Fibroblast of lung (primary cell): ENCODE measurements around the gene GLIPR1. TPM values are rescaled to one million over a fixed set of nuclear protein-coding genes. Genes with fewer than 3 reads are reported as not detected.

Source experiments
- DNase-seq, 2 donors: peaks; one replicate each; pipeline versions ENCODE4 v3.0.0 to v3.0.0-alpha.2; 2010; ENCODE audit warnings: low read depth in 2 of 2
- H2AFZ ChIP-seq: 2 replicates; pipeline ENCODE4 v1.5.1; 2012; ENCODE audit warnings: low read length, control low read depth, inconsistent platforms
- H3K27ac ChIP-seq: 2 replicates; pipeline ENCODE4 v1.5.1; 2011; ENCODE audit warnings: low read length, control low read depth; ENCODE audit not compliant: insufficient read depth
- H3K27me3 ChIP-seq: 2 replicates; pipeline ENCODE4 v1.5.1; 2011; ENCODE audit warnings: mild to moderate bottlenecking, low read length; ENCODE audit not compliant: control insufficient read depth, insufficient read depth
- H3K36me3 ChIP-seq: 2 replicates; pipeline ENCODE4 v1.5.1; 2011; ENCODE audit warnings: low read length; ENCODE audit not compliant: control insufficient read depth, insufficient read depth
- H3K4me1 ChIP-seq: 2 replicates; pipeline ENCODE4 v1.5.1; 2011; ENCODE audit warnings: low read length; ENCODE audit not compliant: control insufficient read depth, insufficient read depth; ENCODE audit errors: extremely low read depth
- H3K4me2 ChIP-seq: 2 replicates; pipeline ENCODE4 v1.5.1; 2011; ENCODE audit warnings: low read length, control low read depth; ENCODE audit not compliant: insufficient read depth; ENCODE audit errors: extremely low read depth
- H3K4me3 ChIP-seq, 4 experiments: fragments of 200-600 bp in 1 of 4; sonication (generic) in 1 of 4; replicated peaks in 1 of 4; 2 replicates each; pipeline ENCODE4 v1.5.1; 2011 to 2016; ENCODE audit warnings: low read length in 4 of 4, low read depth in 3 of 4, mild to moderate bottlenecking in 3 of 4, control low read depth in 2 of 4, inconsistent platforms in 1 of 4, mixed read lengths in 1 of 4; ENCODE audit not compliant: insufficient read depth in 1 of 4; ENCODE audit errors: control extremely low read depth in 1 of 4
- H3K79me2 ChIP-seq: 2 replicates; pipeline ENCODE4 v1.5.1; 2012; ENCODE audit warnings: mild to moderate bottlenecking, low read length, inconsistent platforms; ENCODE audit not compliant: control insufficient read depth, insufficient read depth
- H3K9ac ChIP-seq: 2 replicates; pipeline ENCODE4 v1.5.1; 2011; ENCODE audit warnings: mild to moderate bottlenecking, low read length, control low read depth; ENCODE audit not compliant: insufficient read depth
- H3K9me3 ChIP-seq: 2 replicates; pipeline ENCODE4 v1.5.1; 2012; ENCODE audit warnings: low read depth, low read length; ENCODE audit not compliant: control insufficient read depth, insufficient read depth
- H4K20me1 ChIP-seq: 2 replicates; pipeline ENCODE4 v1.5.1; 2011; ENCODE audit warnings: low read length; ENCODE audit not compliant: control insufficient read depth, insufficient read depth; ENCODE audit errors: extremely low read depth
- EZH2 ChIP-seq: IDR thresholded peaks from 2 replicates; pipeline ENCODE4 v1.5.1; 2012; ENCODE audit warnings: low read length, control low read depth, mild to moderate bottlenecking; ENCODE audit errors: missing control alignments
- polyA plus RNA-seq, 2 donors: library from polyadenylated mRNA; depleted of rRNA in 1 of 2; stranded (reverse) in 1 of 2; unstranded in 1 of 2; fragments of >200 nt; gene quantifications; 2 replicates each; pipeline ENCODE4 v1.2.1, GENCODE V29; 2011 to 2012; ENCODE audit warnings: missing spikeins in 1 of 2
- total RNA-seq: library from RNA; depleted of rRNA; stranded (reverse); fragments of >200 nt; gene quantifications from 2 replicates; pipeline ENCODE4 v1.2.1, GENCODE V29; 2014
- TF ChIP-seq, protein P1 (sequence below), 2 donors: IDR thresholded peaks in 1 of 2; conservative IDR thresholded peaks in 1 of 2; 1 replicate in 1 of 2; 2 replicates in 1 of 2; pipeline ENCODE4 v1.5.1; 2011 to 2012; ENCODE audit warnings: low read length in 2 of 2, control low read depth in 1 of 2, inconsistent platforms in 1 of 2, low read depth in 1 of 2, mild to moderate bottlenecking in 1 of 2

The GLIPR1 gene
- total and polyA plus RNA-seq, 2 donors (not counting 1 experiment from before 2014, with no cell fraction given), result 59.8 to 245 TPM

DNA sequence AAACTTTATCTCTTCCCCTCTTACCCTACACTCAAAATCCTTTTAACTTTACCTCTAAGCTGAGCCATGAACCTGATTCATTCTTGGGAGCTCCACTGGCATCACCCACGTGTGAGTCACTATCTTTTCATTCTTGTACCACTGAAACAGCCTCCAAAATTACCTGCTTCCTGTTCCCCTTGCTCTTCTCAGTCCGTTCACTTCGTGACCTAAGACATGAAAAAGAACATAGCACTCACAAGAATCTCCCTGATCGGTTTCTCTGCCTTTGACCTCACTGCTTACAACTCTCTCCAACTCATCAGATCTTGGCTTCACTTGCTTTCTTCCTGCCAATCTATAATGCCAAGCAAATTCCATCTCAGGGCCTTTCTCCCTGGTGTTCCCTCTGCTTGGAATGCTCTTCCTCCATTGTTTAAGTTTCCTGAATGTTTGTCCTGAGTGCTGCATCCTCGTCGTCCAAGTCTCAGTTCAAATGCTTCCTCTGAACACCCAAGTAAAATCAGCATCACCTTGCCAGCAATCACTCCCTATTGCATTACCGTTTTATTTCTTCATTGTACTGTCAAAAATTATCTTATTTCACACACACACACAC is 9.2 kb downstream of the GLIPR1 start:
- no peaks in the 10 kb centered on the region for H4K20me1 ChIP-seq
- H3K9ac ChIP-seq, result no peak overlapping the region
- H3K36me3 ChIP-seq, result peaks cover 3% of the 10 kb centered on the region
- peaks cover 22% of the 10 kb centered on the region for H3K79me2 ChIP-seq
- H3K27me3 ChIP-seq, result no peaks in the 10 kb centered on the region
- no peak overlapping the region for H3K4me3 ChIP-seq
- no peak for TF ChIP-seq EZH2
- TF ChIP-seq, protein P1, sequence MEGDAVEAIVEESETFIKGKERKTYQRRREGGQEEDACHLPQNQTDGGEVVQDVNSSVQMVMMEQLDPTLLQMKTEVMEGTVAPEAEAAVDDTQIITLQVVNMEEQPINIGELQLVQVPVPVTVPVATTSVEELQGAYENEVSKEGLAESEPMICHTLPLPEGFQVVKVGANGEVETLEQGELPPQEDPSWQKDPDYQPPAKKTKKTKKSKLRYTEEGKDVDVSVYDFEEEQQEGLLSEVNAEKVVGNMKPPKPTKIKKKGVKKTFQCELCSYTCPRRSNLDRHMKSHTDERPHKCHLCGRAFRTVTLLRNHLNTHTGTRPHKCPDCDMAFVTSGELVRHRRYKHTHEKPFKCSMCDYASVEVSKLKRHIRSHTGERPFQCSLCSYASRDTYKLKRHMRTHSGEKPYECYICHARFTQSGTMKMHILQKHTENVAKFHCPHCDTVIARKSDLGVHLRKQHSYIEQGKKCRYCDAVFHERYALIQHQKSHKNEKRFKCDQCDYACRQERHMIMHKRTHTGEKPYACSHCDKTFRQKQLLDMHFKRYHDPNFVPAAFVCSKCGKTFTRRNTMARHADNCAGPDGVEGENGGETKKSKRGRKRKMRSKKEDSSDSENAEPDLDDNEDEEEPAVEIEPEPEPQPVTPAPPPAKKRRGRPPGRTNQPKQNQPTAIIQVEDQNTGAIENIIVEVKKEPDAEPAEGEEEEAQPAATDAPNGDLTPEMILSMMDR (conservative IDR thresholded peaks at IDR 0.05 in 1 of 2, IDR thresholded peaks at IDR 0.05 in 1 of 2; ENCODE audit: low read depth in 1 of 2, low read length in 2 of 2), result no peak
- no peak overlapping the region for H3K4me2 ChIP-seq
- DNase-seq, result peak; percentile 33 to 75
- peaks cover 7% of the 10 kb centered on the region for H3K4me1 ChIP-seq
- no peak overlapping the region for H2AFZ ChIP-seq
- peak overlapping the region; percentile 17 for H3K27ac ChIP-seq
- no peaks in the 10 kb centered on the region for H3K9me3 ChIP-seq

DNA sequence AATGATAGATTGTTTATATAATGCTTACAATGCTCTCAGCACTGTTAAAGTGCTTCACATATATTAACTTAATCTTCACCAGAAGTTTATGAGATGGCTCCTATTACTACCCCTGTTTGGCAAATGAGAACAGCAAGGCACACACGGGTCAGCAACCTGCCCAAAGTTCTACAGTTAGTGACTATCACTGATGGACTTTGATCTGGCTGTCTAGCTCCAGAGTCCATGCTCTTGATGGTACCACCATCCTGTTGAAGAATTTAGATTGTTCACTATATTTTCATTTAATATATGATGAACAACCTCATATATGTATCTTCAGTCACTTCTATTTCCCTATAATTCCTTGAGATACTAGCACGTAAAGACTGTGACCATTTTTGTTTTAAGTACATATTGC is 10.6 kb downstream of the GLIPR1 start:
- TF ChIP-seq, protein P1 (conservative IDR thresholded peaks at IDR 0.05 in 1 of 2, IDR thresholded peaks at IDR 0.05 in 1 of 2; ENCODE audit: low read depth in 1 of 2, low read length in 2 of 2), result no peak
- no peak for TF ChIP-seq EZH2
- Histone ChIP-seq H3K79me2 (peaks cover 12% of the 10 kb centered on the region), H3K27ac (no peak overlapping the region), H3K27me3 (no peaks in the 10 kb centered on the region), H4K20me1 (no peaks in the 10 kb centered on the region), H3K4me1 (peaks cover 7% of the 10 kb centered on the region), H3K9ac (no peak overlapping the region), H2AFZ (no peak overlapping the region), H3K4me2 (no peak overlapping the region), H3K36me3 (peaks cover 3% of the 10 kb centered on the region), H3K4me3 (no peak overlapping the region), H3K9me3 (no peaks in the 10 kb centered on the region)
- no peak for DNase-seq

DNA sequence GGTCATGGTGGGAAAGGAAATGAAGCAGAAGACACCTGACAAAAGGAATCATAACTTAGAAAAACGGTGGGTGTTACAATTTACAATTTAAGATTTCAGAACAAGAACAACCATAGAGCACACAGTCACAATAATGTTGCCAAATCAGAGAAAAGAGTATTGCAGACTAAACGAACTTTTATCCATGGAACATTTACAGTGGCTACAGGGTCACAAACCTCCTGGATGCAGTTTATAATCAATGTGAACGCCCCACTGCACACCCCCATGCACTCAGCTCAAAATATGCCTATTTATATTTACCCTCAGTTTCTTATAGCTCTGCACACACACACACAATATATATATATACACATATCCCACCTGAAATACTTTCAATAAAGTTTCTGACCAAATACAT is 22.9 kb downstream of the GLIPR1 start:
- TF ChIP-seq EZH2, result no peak
- TF ChIP-seq, protein P1 (conservative IDR thresholded peaks at IDR 0.05 in 1 of 2, IDR thresholded peaks at IDR 0.05 in 1 of 2; ENCODE audit: low read depth in 1 of 2, low read length in 2 of 2), result no peak
- H3K79me2 ChIP-seq, result peaks cover 25% of the 10 kb centered on the region

More for the DNA sequence above, 22.9 kb downstream of the GLIPR1 start:
- Histone ChIP-seq H3K4me2 (no peak overlapping the region), H3K4me3 (no peak overlapping the region), H3K4me1 (peaks cover 2% of the 10 kb centered on the region), H4K20me1 (no peaks in the 10 kb centered on the region), H3K36me3 (peaks cover 4% of the 10 kb centered on the region), H3K9ac (no peak overlapping the region), H3K9me3 (no peaks in the 10 kb centered on the region), H3K27ac (no peak overlapping the region), H3K27me3 (no peaks in the 10 kb centered on the region), H2AFZ (no peak overlapping the region)
- DNase-seq, result no peak
